ENCODE data around the gene PLA2G2F.
A peak's percentile ranks its signal among the peaks of the same experiment; 100 is the strongest.

The PLA2G2F gene

DNA sequence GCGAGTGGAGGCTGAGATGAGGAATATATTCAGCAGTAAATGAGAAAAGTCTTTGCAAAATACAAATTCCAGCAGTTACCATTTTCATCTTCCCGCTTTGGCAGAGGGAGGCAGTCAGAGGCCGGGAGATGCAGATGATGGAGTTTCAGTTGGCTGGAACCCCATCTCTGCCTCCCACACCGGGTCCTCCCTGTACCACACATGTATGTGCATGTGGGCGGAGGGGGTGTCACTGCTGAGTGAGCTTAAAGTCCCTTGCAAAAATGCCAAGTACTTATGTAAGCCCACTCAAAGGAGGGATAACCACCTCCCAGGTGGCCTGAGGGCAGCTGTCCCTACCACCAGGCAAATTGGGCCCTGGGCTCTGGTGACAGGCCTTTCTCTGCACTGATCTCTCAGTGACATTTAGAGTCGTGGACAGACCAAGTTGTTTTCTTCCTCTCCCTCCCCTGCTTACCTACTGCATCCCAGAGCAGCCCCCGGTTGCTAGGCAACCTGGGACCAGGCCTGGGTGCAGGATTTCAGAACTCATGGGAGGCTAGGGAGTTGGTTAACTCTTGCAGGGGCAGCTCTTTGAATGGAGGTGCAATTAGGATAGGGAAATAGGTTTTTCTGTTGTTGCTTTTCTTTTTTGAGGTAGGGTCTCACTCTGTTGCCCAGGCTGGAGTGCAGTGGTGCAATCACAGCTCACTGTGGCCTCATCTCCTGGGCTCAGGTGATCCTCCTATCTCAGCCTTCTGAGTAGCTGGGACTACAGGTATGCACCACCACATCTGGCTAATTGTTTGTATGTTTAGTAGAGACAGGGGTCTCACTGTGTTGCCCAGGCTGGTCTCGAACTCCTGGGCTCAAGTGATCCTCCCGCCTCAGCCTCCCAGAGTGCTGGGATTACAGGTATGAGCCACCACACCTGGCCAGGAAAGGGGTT lies 29.7 kb downstream of the PLA2G2F start:
- TF ChIP-seq ZNF223 (tag by site-specific recombination; IDR thresholded peaks at IDR 0.05) (no peak), ZNF121 (tag by site-specific recombination; IDR thresholded peaks at IDR 0.05) (peak; percentile 90), EGR2 (tag by site-specific recombination; IDR thresholded peaks at IDR 0.05; ENCODE audit: low read depth) (peak; percentile 90), KLF7 (tag by site-specific recombination; IDR thresholded peaks at IDR 0.05; ENCODE audit: borderline replicate concordance) (no peak), ZNF184 (tag by site-specific recombination; IDR thresholded peaks at IDR 0.05) (no peak), RBAK (tag by site-specific recombination; IDR thresholded peaks at IDR 0.05) (no peak), KLF16 (tag by site-specific recombination; IDR thresholded peaks at IDR 0.05) (no peak), ZFHX2 (tag by site-specific recombination; conservative IDR thresholded peaks at IDR 0.05) (peak; percentile 92), OVOL3 (tag by site-specific recombination; IDR thresholded peaks at IDR 0.05) (no peak), ZNF791 (tag by site-specific recombination; IDR thresholded peaks at IDR 0.05) (no peak), SP2 (tag by site-specific recombination; IDR thresholded peaks at IDR 0.05) (no peak)
- TF ChIP-seq, protein P1, sequence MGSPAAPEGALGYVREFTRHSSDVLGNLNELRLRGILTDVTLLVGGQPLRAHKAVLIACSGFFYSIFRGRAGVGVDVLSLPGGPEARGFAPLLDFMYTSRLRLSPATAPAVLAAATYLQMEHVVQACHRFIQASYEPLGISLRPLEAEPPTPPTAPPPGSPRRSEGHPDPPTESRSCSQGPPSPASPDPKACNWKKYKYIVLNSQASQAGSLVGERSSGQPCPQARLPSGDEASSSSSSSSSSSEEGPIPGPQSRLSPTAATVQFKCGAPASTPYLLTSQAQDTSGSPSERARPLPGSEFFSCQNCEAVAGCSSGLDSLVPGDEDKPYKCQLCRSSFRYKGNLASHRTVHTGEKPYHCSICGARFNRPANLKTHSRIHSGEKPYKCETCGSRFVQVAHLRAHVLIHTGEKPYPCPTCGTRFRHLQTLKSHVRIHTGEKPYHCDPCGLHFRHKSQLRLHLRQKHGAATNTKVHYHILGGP (tag by site-specific recombination; IDR thresholded peaks at IDR 0.05) = no peak
- TF ChIP-seq, protein P2, sequence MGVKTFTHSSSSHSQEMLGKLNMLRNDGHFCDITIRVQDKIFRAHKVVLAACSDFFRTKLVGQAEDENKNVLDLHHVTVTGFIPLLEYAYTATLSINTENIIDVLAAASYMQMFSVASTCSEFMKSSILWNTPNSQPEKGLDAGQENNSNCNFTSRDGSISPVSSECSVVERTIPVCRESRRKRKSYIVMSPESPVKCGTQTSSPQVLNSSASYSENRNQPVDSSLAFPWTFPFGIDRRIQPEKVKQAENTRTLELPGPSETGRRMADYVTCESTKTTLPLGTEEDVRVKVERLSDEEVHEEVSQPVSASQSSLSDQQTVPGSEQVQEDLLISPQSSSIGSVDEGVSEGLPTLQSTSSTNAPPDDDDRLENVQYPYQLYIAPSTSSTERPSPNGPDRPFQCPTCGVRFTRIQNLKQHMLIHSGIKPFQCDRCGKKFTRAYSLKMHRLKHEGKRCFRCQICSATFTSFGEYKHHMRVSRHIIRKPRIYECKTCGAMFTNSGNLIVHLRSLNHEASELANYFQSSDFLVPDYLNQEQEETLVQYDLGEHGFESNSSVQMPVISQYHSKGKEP (tag by site-specific recombination; IDR thresholded peaks at IDR 0.05) = no peak
- TF ChIP-seq, protein P3, sequence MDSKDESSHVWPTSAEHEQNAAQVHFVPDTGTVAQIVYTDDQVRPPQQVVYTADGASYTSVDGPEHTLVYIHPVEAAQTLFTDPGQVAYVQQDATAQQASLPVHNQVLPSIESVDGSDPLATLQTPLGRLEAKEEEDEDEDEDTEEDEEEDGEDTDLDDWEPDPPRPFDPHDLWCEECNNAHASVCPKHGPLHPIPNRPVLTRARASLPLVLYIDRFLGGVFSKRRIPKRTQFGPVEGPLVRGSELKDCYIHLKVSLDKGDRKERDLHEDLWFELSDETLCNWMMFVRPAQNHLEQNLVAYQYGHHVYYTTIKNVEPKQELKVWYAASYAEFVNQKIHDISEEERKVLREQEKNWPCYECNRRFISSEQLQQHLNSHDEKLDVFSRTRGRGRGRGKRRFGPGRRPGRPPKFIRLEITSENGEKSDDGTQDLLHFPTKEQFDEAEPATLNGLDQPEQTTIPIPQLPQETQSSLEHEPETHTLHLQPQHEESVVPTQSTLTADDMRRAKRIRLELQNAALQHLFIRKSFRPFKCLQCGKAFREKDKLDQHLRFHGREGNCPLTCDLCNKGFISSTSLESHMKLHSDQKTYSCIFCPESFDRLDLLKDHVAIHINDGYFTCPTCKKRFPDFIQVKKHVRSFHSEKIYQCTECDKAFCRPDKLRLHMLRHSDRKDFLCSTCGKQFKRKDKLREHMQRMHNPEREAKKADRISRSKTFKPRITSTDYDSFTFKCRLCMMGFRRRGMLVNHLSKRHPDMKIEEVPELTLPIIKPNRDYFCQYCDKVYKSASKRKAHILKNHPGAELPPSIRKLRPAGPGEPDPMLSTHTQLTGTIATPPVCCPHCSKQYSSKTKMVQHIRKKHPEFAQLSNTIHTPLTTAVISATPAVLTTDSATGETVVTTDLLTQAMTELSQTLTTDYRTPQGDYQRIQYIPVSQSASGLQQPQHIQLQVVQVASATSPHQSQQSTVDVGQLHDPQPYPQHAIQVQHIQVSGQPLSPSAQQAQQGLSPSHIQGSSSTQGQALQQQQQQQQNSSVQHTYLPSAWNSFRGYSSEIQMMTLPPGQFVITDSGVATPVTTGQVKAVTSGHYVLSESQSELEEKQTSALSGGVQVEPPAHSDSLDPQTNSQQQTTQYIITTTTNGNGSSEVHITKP (tag by site-specific recombination; IDR thresholded peaks at IDR 0.05) = no peak
- ChIA-PET CTCF (interaction anchor here (0.6 to 1.7 kb wide), 6 partner anchors 10 to 528 kb away, joined by 3 to 7 read pairs (median 3); no protein-coding TSS in a partner anchor), POLR2A (no interaction called here)
- no peaks in the 10 kb centered on the region for H3K9me3 ChIP-seq (ENCODE audit: control insufficient read depth, insufficient read depth, low read depth, low read length)
- no peak overlapping the region for H3K4me3 ChIP-seq (ENCODE audit: low read depth, low read length)
- no peaks in the 10 kb centered on the region for H3K36me3 ChIP-seq (ENCODE audit: control insufficient read depth in 2 of 2, insufficient read depth in 1 of 2, low read length in 2 of 2)
- no peak overlapping the region for H3K27ac ChIP-seq (ENCODE audit: extremely low read depth, low read depth, low read length)
- H3K4me1 ChIP-seq (ENCODE audit: control insufficient read depth, insufficient read depth, low read length) = no peaks in the 10 kb centered on the region

DNA sequence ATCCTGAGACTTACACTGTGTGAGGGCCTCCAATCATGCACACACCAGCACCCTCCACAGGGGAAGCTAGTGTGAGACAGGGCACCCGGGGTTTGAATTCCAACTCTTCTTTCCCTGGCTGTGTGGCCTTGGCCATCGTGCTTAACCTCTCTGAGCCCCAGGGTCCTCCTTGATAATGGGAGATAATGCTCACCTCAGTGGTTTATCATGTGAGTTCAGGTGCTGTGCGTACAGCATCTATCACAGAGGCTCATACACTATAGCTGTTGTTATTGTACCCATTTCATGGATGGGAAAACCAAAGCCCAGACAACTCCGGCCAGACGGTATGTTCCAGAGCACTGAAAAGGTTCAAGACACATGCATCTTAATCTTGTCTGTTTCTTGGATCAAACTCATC lies 30.8 kb downstream of the PLA2G2F start:
- POLR2A ChIA-PET = no interaction called here
- CTCF ChIA-PET = interaction anchor here (0.8 kb wide), 1 partner anchor 195 kb away, joined by 3 read pairs; no protein-coding TSS in a partner anchor
- TF ChIP-seq ZNF707 (tag by site-specific recombination; IDR thresholded peaks at IDR 0.05) (no peak), ZNF768 (tag by site-specific recombination; IDR thresholded peaks at IDR 0.05) (0 out of 2 replicates have a peak, but pooled peaks have one; percentile 44), ZNF169 (tag by site-specific recombination; IDR thresholded peaks at IDR 0.05) (no peak), ZNF473 (tag by site-specific recombination; IDR thresholded peaks at IDR 0.05) (no peak), ZNF138 (tag by site-specific recombination; IDR thresholded peaks at IDR 0.05; ENCODE audit: borderline replicate concordance) (no peak)
- Histone ChIP-seq H3K4me3 (ENCODE audit: low read depth, low read length) (no peak overlapping the region), H3K27ac (ENCODE audit: extremely low read depth, low read depth, low read length) (no peak overlapping the region), H3K9me3 (ENCODE audit: control insufficient read depth, insufficient read depth, low read depth, low read length) (no peaks in the 10 kb centered on the region), H3K36me3 (ENCODE audit: control insufficient read depth in 2 of 2, insufficient read depth in 1 of 2, low read length in 2 of 2) (no peaks in the 10 kb centered on the region), H3K4me1 (ENCODE audit: control insufficient read depth, insufficient read depth, low read length) (no peaks in the 10 kb centered on the region)

All from HEK293 (cell line).